GM12892 (cell line): Measurements from ENCODE around the gene HOATZ.

Source experiments
- DNase-seq: peaks from one replicate; pipeline ENCODE4 v3.0.0; 2011; ENCODE audit not compliant: insufficient read length
- FAIRE-seq: peaks from 2 replicates; lab custom pipeline; 2011; peaks lifted over from hg19 to GRCh38; lab: Jason Lieb, UNC
- POLR2A ChIP-seq: IDR thresholded peaks from 2 replicates; pipeline ENCODE4 v1.6.1; 2011; ENCODE audit warnings: low read depth, low read length, control low read depth
- POLR2AphosphoS5 ChIP-seq: IDR thresholded peaks from 2 replicates; pipeline ENCODE4 v1.6.1; 2011; ENCODE audit warnings: low read depth, low read length, control low read depth
- TAF1 ChIP-seq: IDR thresholded peaks from 2 replicates; pipeline ENCODE4 v1.6.1; 2011; ENCODE audit warnings: low read depth, mild to moderate bottlenecking, control low read depth, low read length, borderline replicate concordance

Gene HOATZ

DNA sequence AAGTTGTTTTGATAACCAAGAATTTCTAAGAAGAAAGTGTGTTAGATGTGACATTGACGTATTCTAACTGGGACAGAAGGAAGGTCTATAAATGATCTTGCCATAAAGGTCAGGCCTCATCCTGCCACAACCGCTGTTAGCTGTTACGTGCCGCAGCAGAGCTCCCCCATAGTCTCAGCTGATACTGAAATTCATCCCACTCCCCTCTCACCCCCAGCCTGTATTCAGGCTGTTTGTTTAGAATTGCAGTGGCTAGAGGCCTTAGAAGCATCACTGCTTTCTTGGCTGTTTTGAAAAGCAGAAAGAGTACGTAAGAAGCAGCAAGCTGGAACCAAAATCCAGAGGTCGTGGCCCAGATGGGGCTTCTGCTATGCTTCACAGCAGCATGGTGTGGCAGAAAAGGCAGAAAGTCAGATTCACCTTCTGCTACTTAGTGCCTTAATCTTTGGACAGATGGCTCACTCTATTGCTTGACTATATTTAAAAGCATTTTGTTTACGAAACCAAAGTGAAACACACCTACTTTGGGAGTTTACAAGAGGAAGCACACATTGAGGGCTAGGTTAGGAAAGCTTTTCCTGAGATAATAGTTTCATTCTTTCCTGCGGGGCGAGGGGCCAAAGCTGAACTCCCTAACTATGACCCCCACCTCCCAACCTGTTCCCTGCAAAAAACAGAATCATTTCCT is 25.0 kb downstream of the HOATZ start:
- TF ChIP-seq POLR2AphosphoS5 (no peak), TAF1 (no peak), POLR2A (no peak)
- FAIRE-seq (no peak), DNase-seq (no peak)

DNA sequence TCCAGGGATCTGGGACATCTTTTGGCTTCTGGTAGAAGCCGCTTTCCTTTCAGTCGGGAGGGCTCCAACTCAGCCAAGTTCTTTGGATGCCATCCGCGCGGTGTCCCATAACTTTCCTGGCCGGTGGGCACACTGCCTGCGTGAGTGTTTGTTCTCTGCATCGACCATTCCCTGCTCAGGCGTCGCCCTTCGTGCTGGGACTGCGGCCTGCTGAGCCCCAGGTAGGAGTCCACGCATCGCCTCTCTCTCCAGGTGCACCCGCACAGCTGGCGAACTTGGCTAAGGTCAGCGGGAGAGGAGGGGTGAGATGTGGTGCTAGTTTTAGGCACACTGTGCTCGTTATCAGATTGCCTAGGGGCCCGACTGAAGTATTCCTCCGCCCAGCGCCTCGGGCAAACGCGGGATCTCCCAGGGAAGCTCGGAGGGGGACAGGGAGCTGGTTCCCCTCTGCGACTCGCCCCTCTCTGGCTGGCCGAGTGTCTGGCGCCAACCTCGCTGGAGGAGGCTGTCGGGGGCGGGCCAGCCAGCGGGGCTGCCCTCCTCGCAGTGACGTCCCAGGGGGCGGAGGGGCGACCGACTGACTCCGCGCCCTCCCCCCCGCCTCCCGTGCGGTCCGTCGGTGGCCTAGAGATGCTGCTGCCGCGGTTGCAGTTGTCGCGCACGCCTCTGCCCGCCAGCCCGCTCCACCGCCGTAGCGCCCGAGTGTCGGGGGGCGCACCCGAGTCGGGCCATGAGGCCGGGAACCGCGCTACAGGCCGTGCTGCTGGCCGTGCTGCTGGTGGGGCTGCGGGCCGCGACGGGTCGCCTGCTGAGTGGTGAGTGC is 25.7 kb downstream of the HOATZ start, which contains the start of gene LAYN:
LAYN (plus strand) TSS at position 607 of the 823 bp plus-strand sequence; CDS start at position 731, 124 bp downstream.
- DNase-seq: peak; percentile 23
- FAIRE-seq: peak; percentile 50
- no peak for TF ChIP-seq POLR2A
- no peak for TF ChIP-seq POLR2AphosphoS5

DNA sequence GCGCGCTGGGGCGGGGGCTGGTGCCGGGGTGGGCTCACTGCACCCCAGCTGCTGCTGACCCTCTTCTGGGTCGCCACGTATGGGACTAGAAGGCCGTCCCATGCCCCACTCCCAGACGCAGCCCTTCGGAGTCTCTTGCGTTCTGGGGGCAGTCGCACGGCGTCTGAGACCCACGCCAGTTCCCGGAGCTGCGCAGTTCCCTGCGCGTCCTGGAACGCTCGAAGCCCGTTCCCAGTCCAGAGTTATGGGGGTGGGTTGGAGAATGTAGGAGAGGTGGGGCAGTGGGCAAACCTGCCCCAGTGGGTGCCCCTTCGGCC is 26.3 kb downstream of the HOATZ start:
- no peak for TF ChIP-seq POLR2AphosphoS5
- TF ChIP-seq TAF1: no peak
- TF ChIP-seq POLR2A: no peak
- no peak for DNase-seq
- no peak for FAIRE-seq

DNA sequence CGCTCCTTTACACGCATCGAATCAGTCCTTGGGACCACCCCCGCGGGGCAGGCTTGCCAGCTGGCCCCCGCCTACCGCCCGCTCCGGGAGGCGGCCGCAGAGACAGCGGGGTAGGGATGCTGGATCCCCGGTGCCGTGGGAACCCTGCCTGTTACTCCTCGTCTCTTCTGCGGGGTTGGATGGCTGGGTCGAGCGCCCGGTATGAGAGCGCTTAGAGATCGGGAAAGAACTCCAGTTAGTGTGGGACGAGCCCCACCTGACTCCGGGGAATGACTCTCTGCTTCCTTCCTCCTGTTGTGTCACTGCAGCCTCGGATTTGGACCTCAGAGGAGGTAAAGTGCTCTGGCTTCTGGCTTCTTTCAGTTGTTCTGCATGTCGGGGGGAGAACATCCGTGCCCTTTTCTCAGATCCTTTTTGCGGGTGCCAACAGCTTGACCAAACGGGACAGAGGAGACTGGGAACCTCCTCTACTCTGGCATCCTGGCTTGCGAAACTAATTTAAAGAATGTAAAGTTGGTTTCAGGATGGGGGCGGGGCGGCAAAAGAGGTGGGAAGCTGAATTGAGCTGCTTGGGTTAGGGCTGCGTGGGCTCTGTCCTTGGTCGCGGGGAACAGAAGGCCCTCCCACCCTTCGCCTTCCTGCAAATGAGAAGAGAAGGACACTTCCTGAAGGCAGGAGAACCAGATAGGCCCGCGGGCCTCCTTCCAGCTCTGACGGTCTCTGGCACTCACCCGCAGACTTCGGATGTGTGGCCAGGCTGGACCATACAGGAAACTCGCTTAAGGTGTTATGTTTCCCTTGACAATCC is 26.9 kb downstream of the HOATZ start:
- FAIRE-seq: peak; percentile 65
- TF ChIP-seq POLR2A (no peak), POLR2AphosphoS5 (no peak), TAF1 (no peak)
- DNase-seq: no peak

DNA sequence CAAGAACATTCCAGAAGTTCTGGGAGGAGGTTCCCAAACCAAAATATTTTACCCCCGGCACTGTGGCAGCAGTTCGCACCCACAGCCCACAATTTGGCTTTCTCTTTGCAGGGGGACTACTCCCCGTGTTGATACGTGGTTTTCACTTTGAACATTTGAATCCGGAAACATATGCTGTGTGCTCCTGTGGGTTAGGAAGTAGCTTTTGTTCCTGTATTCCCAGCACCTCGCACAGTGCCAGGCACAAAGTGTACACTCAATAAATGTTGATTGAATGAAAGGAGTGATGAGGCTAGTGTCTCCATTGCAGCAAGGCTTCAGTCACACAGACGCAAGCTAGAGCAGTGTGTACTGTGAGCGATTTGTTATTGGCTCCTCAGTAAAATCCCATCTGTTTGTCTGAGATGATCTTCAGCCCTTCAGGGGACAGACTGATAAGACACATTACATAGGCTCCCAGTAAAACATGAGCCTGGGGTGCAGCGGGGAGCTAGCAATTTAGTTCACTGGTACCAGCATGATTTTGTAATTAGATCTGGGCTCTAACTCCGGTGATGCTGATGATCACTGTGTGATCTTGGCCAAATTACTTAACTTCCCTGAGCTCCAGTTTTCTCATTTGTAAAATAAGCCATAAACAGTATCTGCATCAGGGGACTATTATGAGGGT is 28.2 kb downstream of the HOATZ start:
- TF ChIP-seq POLR2AphosphoS5: no peak
- TF ChIP-seq TAF1: no peak
- no peak for TF ChIP-seq POLR2A
- DNase-seq: no peak
- FAIRE-seq: no peak

DNA sequence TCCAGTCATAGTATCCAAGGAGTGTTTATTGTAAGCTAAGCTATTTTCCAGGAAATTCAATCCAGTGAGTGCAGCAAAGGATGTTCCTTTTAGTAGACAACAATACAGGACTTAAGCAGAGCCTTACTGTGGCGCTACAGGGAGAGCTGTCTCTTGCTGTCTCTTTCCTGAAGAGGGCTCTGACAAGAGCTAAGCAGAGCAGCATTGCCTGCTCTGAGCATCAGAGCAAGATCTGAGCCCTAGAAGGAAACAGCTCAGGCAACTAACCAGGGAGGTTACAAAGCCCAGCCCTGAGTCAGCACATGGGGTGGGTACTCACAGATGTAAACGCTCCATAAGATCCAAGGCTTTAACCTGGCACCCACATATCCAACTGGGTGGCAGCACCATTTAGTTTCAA is 33.9 kb downstream of the HOATZ start:
- FAIRE-seq (no peak), DNase-seq (no peak)
- TF ChIP-seq POLR2A (no peak), POLR2AphosphoS5 (no peak), TAF1 (no peak)

DNA sequence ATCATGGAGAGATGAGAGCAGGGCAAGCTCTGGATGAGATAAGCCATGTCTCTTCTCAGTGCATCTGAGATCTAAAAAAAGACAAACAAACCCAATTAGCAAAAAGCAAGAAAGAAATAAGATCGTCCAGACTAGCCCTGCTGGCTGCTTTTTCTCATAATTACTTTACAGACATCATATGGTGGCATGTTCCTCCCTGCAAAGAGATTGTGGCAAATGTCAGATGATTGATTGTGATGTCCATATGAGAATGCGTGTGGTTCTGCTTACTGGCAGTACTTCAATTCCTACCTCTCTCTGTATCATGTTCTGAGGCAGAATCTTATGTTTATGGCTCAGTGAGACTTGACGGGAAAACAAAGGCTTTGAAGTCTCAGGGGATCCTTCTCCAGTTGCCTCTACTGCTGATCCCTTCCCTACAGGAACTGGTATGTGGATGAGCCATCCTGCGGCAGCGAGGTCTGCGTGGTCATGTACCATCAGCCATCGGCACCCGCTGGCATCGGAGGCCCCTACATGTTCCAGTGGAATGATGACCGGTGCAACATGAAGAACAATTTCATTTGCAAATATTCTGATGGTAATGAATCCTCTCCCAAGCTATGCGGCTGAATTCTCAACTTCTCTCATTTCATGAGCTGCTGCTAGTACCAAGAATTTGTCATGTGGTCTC is 34.8 kb downstream of the HOATZ start:
- FAIRE-seq: no peak
- TF ChIP-seq TAF1 (no peak), POLR2AphosphoS5 (no peak), POLR2A (no peak)

DNA sequence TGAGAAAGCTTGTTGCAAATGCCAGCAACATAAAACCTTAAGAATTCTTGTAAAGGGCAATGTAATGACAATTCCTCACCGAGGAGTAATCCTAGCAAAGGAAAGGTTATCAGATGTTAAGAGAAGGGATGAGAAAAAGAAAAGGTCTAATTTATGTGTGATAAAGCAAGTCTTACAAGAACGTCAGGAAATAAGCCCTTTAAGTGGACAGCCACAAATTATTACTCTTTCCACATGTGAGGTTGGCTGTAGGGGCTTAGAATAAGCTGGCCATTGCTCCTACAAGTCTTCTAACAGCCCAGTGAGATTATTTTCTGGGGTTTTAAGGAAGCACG is 35.3 kb downstream of the HOATZ start:
- TF ChIP-seq POLR2AphosphoS5 (no peak), TAF1 (no peak), POLR2A (no peak)
- no peak for DNase-seq
- FAIRE-seq: no peak

More for the DNA sequence above, 34.8 kb downstream of the HOATZ start:
- no peak for DNase-seq

DNA sequence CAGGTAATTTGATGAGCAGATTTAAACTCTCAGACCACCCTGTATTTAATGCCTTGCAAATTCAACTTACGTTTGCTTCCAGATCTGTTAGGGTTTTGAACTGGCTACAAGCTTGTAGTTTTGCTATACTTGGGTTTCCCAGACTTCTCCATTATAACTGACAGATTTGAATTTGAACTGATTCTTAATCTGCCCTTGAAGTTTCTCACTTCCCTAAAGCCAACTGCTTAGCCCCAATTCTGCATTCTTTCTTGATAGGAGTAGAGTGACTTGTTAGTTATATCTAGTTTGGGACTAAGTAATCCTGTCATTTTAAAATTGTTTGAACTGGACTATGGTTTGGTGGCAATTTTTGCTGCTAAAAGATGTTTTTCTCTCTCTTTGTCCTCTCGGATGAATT is 35.7 kb downstream of the HOATZ start:
- no peak for FAIRE-seq
- no peak for TF ChIP-seq TAF1
- TF ChIP-seq POLR2A: no peak
- no peak for TF ChIP-seq POLR2AphosphoS5

DNA sequence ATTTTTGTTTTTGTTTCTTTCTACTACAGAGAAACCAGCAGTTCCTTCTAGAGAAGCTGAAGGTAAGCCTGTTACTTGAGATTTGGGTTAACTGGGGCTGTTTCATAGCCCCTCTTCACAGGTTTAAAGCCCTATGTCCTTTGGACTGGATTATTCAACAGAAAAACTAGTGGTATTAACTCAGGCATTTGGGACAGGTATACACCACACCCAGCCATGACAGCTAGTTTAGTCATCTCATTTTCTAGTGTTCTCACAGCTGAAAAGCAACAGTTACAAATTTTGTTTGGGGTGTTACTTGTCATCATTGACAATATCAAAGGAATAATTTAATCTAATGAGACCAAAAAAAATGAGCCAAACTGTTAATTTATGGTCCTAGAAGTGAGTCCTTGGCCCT is 40.0 kb downstream of the HOATZ start:
- no peak for TF ChIP-seq POLR2AphosphoS5
- TF ChIP-seq POLR2A: no peak
- no peak for TF ChIP-seq TAF1
- FAIRE-seq: no peak

More for the DNA sequence above, 35.7 kb downstream of the HOATZ start:
- DNase-seq: no peak

More for the DNA sequence above, 40.0 kb downstream of the HOATZ start:
- no peak for DNase-seq
